Small intestine (tissue), 7 donors: ENCODE measurements around the gene SH3GLB2. TPM values are rescaled to one million over a fixed set of nuclear protein-coding genes. Genes with fewer than 3 reads are reported as not detected.

Experiments used
- DNase-seq, 2 donors: peaks; one replicate each; pipeline versions ENCODE4 v3.0.0 to v3.0.0-alpha.2; 2013
- FAIRE-seq: peaks from 2 replicates; lab custom pipeline; 2012; peaks lifted over from hg19 to GRCh38; lab: Jason Lieb, UNC
- H3K27ac ChIP-seq, 3 donors: one replicate each; pipeline ENCODE4 v1.5.1; 2013; ENCODE audit warnings: low read length in 2 of 3, mild to moderate bottlenecking in 2 of 3, control low read depth in 1 of 3, inconsistent platforms in 1 of 3, low read depth in 1 of 3, moderate library complexity in 1 of 3
- H3K27me3 ChIP-seq, 3 donors: one replicate each; pipeline ENCODE4 v1.6.1; 2013; ENCODE audit warnings: low read length in 3 of 3, inconsistent platforms in 1 of 3; ENCODE audit not compliant: control insufficient read depth in 3 of 3, insufficient read depth in 3 of 3
- H3K36me3 ChIP-seq, 3 donors: one replicate each; pipeline ENCODE4 v1.6.1; 2013; ENCODE audit warnings: low read length in 3 of 3, inconsistent platforms in 1 of 3, low read depth in 1 of 3, mild to moderate bottlenecking in 1 of 3, moderate library complexity in 1 of 3; ENCODE audit not compliant: control insufficient read depth in 3 of 3, insufficient read depth in 2 of 3
- H3K4me1 ChIP-seq, 3 donors: one replicate each; pipeline ENCODE4 v1.6.1; 2013; ENCODE audit warnings: low read length in 2 of 3, inconsistent platforms in 1 of 3, low read depth in 1 of 3, mild to moderate bottlenecking in 1 of 3, moderate library complexity in 1 of 3; ENCODE audit not compliant: control insufficient read depth in 3 of 3, insufficient read depth in 2 of 3
- H3K4me3 ChIP-seq, 3 donors: one replicate each; pipeline ENCODE4 v1.5.1; 2013; ENCODE audit warnings: low read length in 3 of 3, control low read depth in 1 of 3, inconsistent platforms in 1 of 3, low read depth in 1 of 3, mild to moderate bottlenecking in 1 of 3, moderate library complexity in 1 of 3
- H3K9me3 ChIP-seq, 2 donors: one replicate each; pipeline ENCODE4 v1.6.1; 2013; ENCODE audit warnings: low read depth in 1 of 2, low read length in 1 of 2; ENCODE audit not compliant: control insufficient read depth in 2 of 2, insufficient read depth in 1 of 2
- WGBS, 3 donors: extraction: QIAGEN DNeasy Blood & Tissue Kit; methylation state at CpG; one replicate each; pipeline ENCODE4 v1.1.7; 2013; 5-methylcytosine and 5-hydroxymethylcytosine counted together
- polyA plus RNA-seq, 4 donors: library from polyadenylated mRNA; stranded (reverse) in 3 of 4; unstranded in 1 of 4; fragments of 200-250 nt in 3 of 4; fragments of 120-200 nt in 1 of 4; gene quantifications; one replicate each; pipeline versions ENCODE4 v1.2.1 to v1.2.3, GENCODE V29; 2013
- donor health status: healthy with polysubstance abuse.
- donor health status: control.
- donor health status: control.
- donor health status: Bipolar disorder and iron deficiency.
- donor health status: healthy.

Gene SH3GLB2
- polyA plus RNA-seq, 4 donors: 85.2 to 112 (median 92.3) TPM

- H3K27me3 ChIP-seq: no peaks in the 10 kb centered on the region
- FAIRE-seq (no peak), DNase-seq (no peak)
- peak overlapping the region in 1 of 3 donors; percentile 47 for H3K27ac ChIP-seq
- WGBS, 3 donors: 77 to 82% (median 81%) methylated on average over 9 of the region's 9 CpGs
- no peak overlapping the region for H3K4me3 ChIP-seq
- H3K36me3 ChIP-seq: peaks cover 0 to 45% (median 3%) of the 10 kb centered on the region in 3 donors
- H3K9me3 ChIP-seq: no peaks in the 10 kb centered on the region
- H3K4me1 ChIP-seq: peaks cover 3 to 11% (median 4%) of the 10 kb centered on the region in 3 donors
These were observed 6.1 kb downstream of the SH3GLB2 start for GRCh38 chr9:129022037-129022436.

GRCh38 chr9:129021091-129021490 is 7.0 kb downstream of the SH3GLB2 start:
- DNase-seq: peak in 1 of 2 donors; percentile 50
- no peak for FAIRE-seq
- peak overlapping the region in 2 of 3 donors; percentile 44 to 89 for H3K27ac ChIP-seq
- no peaks in the 10 kb centered on the region for H3K9me3 ChIP-seq
- H3K27me3 ChIP-seq: no peaks in the 10 kb centered on the region
- H3K4me1 ChIP-seq: peaks cover 0 to 3% (median 3%) of the 10 kb centered on the region in 3 donors
- peaks cover 0 to 49% (median 3%) of the 10 kb centered on the region in 3 donors for H3K36me3 ChIP-seq
- WGBS, 3 donors: 21 to 46% (median 30%) methylated on average over 8 of the region's 8 CpGs
- no peak overlapping the region for H3K4me3 ChIP-seq

GRCh38 chr9:129014608-129015007 is 13.5 kb downstream of the SH3GLB2 start:
- FAIRE-seq (no peak), DNase-seq (no peak)
- 86 to 95% (median 94%) methylated on average over 8 of the region's 8 CpGs for WGBS, 3 donors
- H3K36me3 ChIP-seq: peaks cover 6 to 84% (median 26%) of the 10 kb centered on the region in 3 donors
- H3K27ac ChIP-seq: no peak overlapping the region
- H3K4me3 ChIP-seq: no peak overlapping the region
- no peaks in the 10 kb centered on the region for H3K9me3 ChIP-seq
- no peaks in the 10 kb centered on the region for H3K27me3 ChIP-seq
- H3K4me1 ChIP-seq: no peaks in the 10 kb centered on the region

GRCh38 chr9:129014124-129014523 is 14.0 kb downstream of the SH3GLB2 start:
- WGBS, 3 donors: 95 to 97% (median 96%) methylated on average over 9 to 11 of the region's 11 CpGs
- Histone ChIP-seq H3K27me3 (no peaks in the 10 kb centered on the region), H3K27ac (no peak overlapping the region), H3K4me1 (no peaks in the 10 kb centered on the region), H3K4me3 (no peak overlapping the region), H3K9me3 (no peaks in the 10 kb centered on the region), H3K36me3 (peaks cover 6 to 84% (median 26%) of the 10 kb centered on the region in 3 donors)
- FAIRE-seq: no peak
- DNase-seq: no peak

- 94 to 98% (median 96%) methylated on average over 11 of the region's 11 CpGs for WGBS, 3 donors
- no peak for FAIRE-seq
- DNase-seq: no peak
These were observed 14.5 kb downstream of the SH3GLB2 start for GRCh38 chr9:129013674-129014073.

GRCh38 chr9:129012893-129013448 is 15.2 kb downstream of the SH3GLB2 start:
- no peaks in the 10 kb centered on the region for H3K27me3 ChIP-seq
- no peaks in the 10 kb centered on the region for H3K4me1 ChIP-seq
- peaks cover 6 to 86% (median 26%) of the 10 kb centered on the region in 3 donors for H3K36me3 ChIP-seq
- WGBS, 3 donors: 95 to 98% (median 95%) methylated on average over 16 of the region's 16 CpGs
- H3K9me3 ChIP-seq: no peaks in the 10 kb centered on the region
- no peak overlapping the region for H3K27ac ChIP-seq
- no peak overlapping the region for H3K4me3 ChIP-seq
- FAIRE-seq (no peak), DNase-seq (no peak)

More at GRCh38 chr9:129013674-129014073, 14.5 kb downstream of the SH3GLB2 start:
- no peaks in the 10 kb centered on the region for H3K27me3 ChIP-seq
- peaks cover 6 to 84% (median 26%) of the 10 kb centered on the region in 3 donors for H3K36me3 ChIP-seq
- H3K4me1 ChIP-seq: no peaks in the 10 kb centered on the region
- H3K27ac ChIP-seq: no peak overlapping the region
- no peak overlapping the region for H3K4me3 ChIP-seq
- H3K9me3 ChIP-seq: no peaks in the 10 kb centered on the region

- Histone ChIP-seq H3K36me3 (peaks cover 6 to 89% (median 26%) of the 10 kb centered on the region in 3 donors), H3K9me3 (no peaks in the 10 kb centered on the region), H3K4me1 (no peaks in the 10 kb centered on the region), H3K27me3 (no peaks in the 10 kb centered on the region), H3K27ac (no peak overlapping the region), H3K4me3 (no peak overlapping the region)
- DNase-seq (no peak), FAIRE-seq (no peak)
- 90 to 94% (median 90%) methylated on average over 7 of the region's 7 CpGs for WGBS, 3 donors
These were observed 15.8 kb downstream of the SH3GLB2 start for GRCh38 chr9:129012343-129012742.

GRCh38 chr9:129011761-129012181 is 16.4 kb downstream of the SH3GLB2 start:
- Histone ChIP-seq H3K27me3 (no peaks in the 10 kb centered on the region), H3K4me3 (no peak overlapping the region), H3K4me1 (no peaks in the 10 kb centered on the region), H3K9me3 (no peaks in the 10 kb centered on the region), H3K36me3 (peaks cover 6 to 95% (median 26%) of the 10 kb centered on the region in 3 donors), H3K27ac (no peak overlapping the region)
- 87 to 99% (median 95%) methylated on average over 10 to 11 of the region's 11 CpGs for WGBS, 3 donors
- FAIRE-seq (no peak), DNase-seq (no peak)
